CD1c-positive myeloid dendritic cell (primary cell): ENCODE results near the gene DUT.
"Not testable (repeated sequence)": the region's sequence is repeated elsewhere in the genome, so short reads cannot be mapped to it uniquely, and the experiment has no call there.

Experiments used
- DNase-seq: peaks from one replicate; pipeline ENCODE4 v3.0.0-alpha.2; 2016; ENCODE audit errors: extremely low spot score

Gene DUT

GRCh38 chr15:48330855-48331795 lies at the start of gene DUT:
Gene DUT, plus strand, starts transcription at chr15:48331429. Its CDS starts 87 bp downstream, at chr15:48331516.
- DNase-seq, result peak; percentile 84

GRCh38 chr15:48281674-48282073 lies 49.6 kb upstream of the DUT start:
- DNase-seq, result no peak

DNA sequence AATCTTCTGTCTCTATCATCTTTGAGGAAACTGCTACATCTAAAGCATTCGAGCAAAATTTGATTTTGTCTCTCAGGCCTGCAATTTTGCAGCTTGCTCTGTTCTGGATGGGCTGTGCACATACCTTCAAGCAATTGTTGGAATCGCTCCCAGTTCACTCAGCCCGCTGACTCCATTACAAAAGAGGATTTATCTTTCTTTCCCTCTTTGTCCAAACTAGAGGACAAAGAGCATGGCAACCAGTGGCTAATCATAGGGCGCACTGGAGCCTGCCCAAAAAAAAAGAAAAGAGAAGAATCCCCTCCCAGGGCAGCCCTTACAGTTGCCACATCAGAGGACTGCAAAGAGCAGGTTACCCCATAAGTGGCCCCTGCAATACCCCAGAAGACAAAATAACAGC lies 49.0 kb upstream of the DUT start:
- DNase-seq, result no peak

GRCh38 chr15:48283396-48284145 lies 47.7 kb upstream of the DUT start:
- DNase-seq, result no peak

DNA sequence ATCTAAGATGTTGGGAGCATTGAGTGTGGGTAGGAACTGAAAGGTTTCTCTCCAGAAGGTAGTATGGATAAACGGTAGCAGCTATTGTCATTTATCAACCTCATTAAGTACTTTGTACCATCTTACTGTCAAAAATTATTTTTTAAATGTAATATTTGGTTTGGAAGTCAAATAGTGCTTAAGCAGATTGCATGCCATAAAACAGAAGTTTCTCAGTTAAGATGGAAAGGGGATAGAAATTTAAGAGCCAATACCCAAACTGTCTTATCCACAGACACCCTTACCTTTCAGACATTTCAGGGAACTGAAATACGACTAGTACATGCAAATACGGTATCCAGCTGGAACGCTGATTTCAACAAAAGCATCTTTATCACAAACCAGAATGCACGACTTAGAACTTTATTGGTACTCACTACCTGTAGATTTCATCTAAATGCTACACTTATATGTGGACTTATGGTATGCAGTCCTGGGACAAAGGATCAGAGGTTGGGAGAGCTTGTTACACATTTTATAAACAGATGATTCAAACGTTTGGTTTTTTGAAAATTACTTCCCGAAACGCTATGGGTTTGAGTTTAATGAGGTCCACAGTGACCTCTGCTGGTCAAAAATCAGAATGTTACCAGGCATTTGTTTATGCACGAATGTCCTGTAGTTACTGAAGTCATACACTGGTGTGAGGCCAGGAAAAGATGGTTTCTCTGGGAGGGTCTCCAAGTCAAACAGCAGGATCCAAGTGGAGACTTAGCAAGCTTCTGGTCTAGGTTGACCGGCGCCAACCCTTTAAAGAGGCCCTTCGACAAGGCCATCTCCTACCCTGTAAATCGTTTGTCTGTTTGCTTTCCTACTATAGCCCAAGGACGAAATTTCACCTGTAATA lies 45.7 kb upstream of the DUT start:
- peak; percentile 74 for DNase-seq

- DNase-seq, result no peak
These were observed 41.6 kb upstream of the DUT start for GRCh38 chr15:48289628-48290027.

DNA sequence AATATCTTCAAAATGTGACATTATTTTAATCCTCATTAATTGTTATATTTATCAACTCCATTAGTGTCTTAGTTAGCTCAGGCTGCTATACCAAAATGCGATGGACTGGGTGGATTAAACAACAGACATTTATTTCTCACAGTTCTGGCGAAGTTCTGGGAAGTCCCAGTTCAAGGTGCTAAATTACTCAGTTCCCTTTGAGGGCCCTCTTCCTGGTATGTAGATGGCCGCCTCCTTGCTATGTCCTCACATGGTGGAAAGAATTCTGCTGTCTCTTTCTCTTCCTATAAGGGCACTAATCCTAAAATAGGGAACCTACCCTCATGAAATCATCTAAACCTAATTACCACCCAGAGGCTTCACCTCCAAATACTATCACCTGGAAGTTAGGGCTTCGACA lies 38.8 kb upstream of the DUT start:
- no peak for DNase-seq

DNA sequence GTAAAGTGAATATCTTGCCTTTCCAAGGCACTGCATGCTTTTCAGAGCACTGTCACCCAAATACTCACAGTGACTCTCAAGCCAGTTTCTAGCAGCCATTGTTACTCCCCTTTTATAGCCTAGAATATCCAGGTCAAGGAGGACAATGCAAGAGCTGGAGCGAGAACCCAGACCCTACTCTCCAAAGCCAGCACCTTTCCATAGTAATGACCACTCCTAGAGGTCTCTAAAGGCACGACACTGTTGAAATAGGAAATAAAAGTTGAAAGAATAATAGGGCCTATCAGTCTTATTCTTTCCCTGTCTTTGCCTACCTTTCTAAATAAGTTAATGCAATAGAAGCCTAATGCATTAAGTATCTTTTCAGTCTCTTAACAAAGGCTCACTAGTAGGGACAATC lies 33.6 kb upstream of the DUT start:
- no peak for DNase-seq

GRCh38 chr15:48298914-48299313 lies 32.3 kb upstream of the DUT start:
- no peak for DNase-seq

GRCh38 chr15:48300038-48300437 lies 31.2 kb upstream of the DUT start:
- DNase-seq, result no peak

- no peak for DNase-seq
These were observed 26.8 kb upstream of the DUT start for GRCh38 chr15:48304398-48304797.

GRCh38 chr15:48306639-48307038 lies 24.6 kb upstream of the DUT start:
- no peak for DNase-seq

GRCh38 chr15:48307586-48307985 lies 23.6 kb upstream of the DUT start:
- DNase-seq, result no peak

DNA sequence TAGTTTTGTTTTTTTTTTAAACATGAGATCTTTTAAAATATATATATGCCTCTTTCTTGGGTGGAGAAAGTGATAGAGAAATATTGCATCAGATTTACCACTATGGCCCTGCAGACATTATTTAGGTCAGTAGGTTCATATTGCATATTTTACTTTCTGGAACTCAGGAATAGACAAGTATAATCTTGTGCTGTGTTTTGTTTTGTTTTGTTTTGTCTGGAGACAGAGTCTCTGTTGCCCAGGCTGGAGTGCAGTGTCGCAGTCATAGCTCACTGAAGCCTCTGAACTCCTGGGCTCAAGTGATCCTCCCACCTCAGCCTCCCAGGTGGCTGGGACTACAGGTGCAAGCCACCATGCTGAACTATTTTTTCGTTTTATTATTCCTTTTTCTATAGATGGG lies 21.5 kb upstream of the DUT start:
- no peak for DNase-seq

GRCh38 chr15:48313216-48313615 lies 18.0 kb upstream of the DUT start:
- DNase-seq, result peak; percentile 21

GRCh38 chr15:48315041-48315440 lies 16.2 kb upstream of the DUT start:
- DNase-seq, result no peak

DNA sequence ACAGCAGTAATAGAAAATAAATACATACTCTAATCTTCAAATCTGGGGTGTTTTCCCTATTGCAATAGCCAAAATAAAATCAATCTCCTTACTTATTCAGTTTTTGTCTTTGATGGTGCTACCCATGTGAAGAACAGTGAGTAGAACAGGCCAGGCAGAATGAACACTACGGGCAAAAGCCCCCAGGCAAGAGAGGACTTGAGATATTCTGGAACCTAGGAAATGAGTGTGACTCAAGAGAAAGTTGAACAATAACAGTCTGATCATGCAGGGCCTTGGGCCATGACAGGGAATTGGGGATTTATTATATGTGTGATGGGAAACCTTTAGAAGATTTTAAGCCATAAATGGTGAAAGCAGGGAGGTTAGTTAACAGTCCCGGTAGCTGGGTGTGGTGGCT lies 14.0 kb upstream of the DUT start:
- DNase-seq, result no peak

GRCh38 chr15:48318131-48318530 lies 13.1 kb upstream of the DUT start:
- no peak for DNase-seq

- DNase-seq, result no peak
These were observed 7.9 kb upstream of the DUT start for GRCh38 chr15:48323294-48323693.

GRCh38 chr15:48324949-48325348 lies 6.3 kb upstream of the DUT start:
- no peak for DNase-seq

DNA sequence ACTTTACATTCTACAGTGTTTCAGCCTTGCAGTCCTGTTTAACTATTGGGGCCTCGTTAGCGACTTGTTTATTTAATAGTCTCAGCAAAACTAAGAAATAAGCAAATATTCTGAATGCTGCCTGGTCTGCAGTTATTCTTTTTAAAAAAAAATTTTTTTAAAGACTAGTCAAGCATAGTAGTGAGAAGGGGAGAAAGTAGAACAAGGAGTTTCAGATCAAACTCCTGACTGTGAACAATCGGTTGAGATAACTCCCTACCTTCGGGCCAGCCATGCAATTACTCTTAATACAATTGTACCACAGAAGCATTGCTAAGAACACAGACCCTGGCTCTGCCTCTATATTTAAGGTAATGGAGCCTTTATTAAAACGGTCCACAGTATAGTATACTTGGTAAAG lies 5.8 kb upstream of the DUT start:
- no peak for DNase-seq

DNA sequence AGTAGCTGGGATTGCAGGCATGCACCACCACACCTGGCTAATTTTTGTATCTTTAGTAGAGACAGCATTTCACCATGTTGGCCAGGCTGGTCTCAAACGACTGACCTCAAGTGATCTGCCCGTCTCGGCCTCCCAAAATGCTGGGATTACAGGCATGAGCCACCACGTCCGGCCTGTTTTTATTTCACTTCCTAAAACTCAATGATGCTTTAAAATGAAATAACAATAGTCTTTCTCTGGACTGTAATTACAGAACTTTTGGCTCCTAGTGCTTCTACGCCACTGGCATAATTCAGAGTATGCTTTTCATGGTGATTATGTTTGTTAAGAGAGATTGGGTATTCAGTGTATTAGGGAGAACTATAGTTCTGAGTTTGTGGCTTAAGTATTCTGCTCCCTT lies 5.0 kb upstream of the DUT start:
- DNase-seq, result not testable (repeated sequence)
